PC-3 (cell line): ENCODE results near the gene USP17L15.
"Not testable (repeated sequence)": the region's sequence is repeated elsewhere in the genome, so short reads cannot be mapped to it uniquely, and the experiment has no call there.

Experiments
- CTCF ChIP-seq: fragments of 300-600 bp; sonication (generic); conservative IDR thresholded peaks from 2 replicates; pipeline ENCODE4 v1.5.1; 2017; ENCODE audit warnings: antibody characterized with exemption, low read depth, mild to moderate bottlenecking, low read length
- EZH2 ChIP-seq: fragments of 300-600 bp; sonication (generic); IDR thresholded peaks from one replicate; pipeline ENCODE4 v1.6.1; 2017; ENCODE audit warnings: antibody characterized with exemption, mild to moderate bottlenecking, low read length; ENCODE audit not compliant: unreplicated experiment

- TF ChIP-seq EZH2, CTCF: not testable (repeated sequence)
Observed at GRCh38 chr4:9210357-9210756, 23.8 kb upstream of the USP17L15 start, which contains the start of gene USP17L10.
